ENCODE results near the gene PSTPIP1.

- TF ChIP-seq FOXA1 (IDR thresholded peaks at IDR 0.05) = no peak
- no peak for TF ChIP-seq FOXA1 (CRISPR knock-in tag; IDR thresholded peaks at IDR 0.05)
- no peak for TF ChIP-seq ZNF788 (CRISPR knock-in tag; IDR thresholded peaks at IDR 0.05; ENCODE audit: borderline replicate concordance)
- no peak for TF ChIP-seq SALL2 (CRISPR knock-in tag; IDR thresholded peaks at IDR 0.05)
These were observed 18.8 kb downstream of the PSTPIP1 start for GRCh38 chr15:77013776-77014131.

Data from HepG2 (cell line).